IMR-90 (cell line): Measurements from ENCODE around the gene SRC. TPM values are rescaled to one million over a fixed set of nuclear protein-coding genes. Genes with fewer than 3 reads are reported as not detected.

ENCODE experiments used
- ATAC-seq: fragments of 200-7000 bp; cut with Tn5 transposase; 2 replicates; pipeline ENCODE4 v1.9.1; 2020; ENCODE audit warnings: low read depth, mild to moderate bottlenecking, moderate library complexity
- BruUV-seq: library from RNA; stranded (reverse); fragments of 400-500 nt; replicated peaks from 2 replicates; lab custom pipeline; 2021; lab: Mats Ljungman, UMichigan
- CTCF ChIA-PET: fragments of 300-600 bp; formaldehyde crosslinking; extraction: SDS; loops from one replicate; lab custom pipeline; 2021; ENCODE audit warnings: antibody characterized with exemption; lab: Yijun Ruan, JAX
- POLR2A ChIA-PET: fragments of 300-600 bp; sonication (Branson Sonifier 250); formaldehyde crosslinking; loops from one replicate; lab custom pipeline; 2022; ENCODE audit warnings: antibody characterized with exemption; ENCODE audit not compliant: unreplicated experiment; lab: Charles Lee
- DNase-seq: peaks from one replicate; pipeline ENCODE4 v3.0.0; 2013
- H2AFZ ChIP-seq: replicated peaks from 2 replicates; pipeline ENCODE3; 2013; ENCODE audit warnings: low read length, mild to moderate bottlenecking; ENCODE audit not compliant: poor library complexity
- H2AK5ac ChIP-seq: 2 replicates; pipeline ENCODE4 v1.6.1; 2013; ENCODE audit warnings: low read depth, low read length, inconsistent platforms
- H2AK9ac ChIP-seq: replicated peaks from 2 replicates; pipeline ENCODE3; 2013; ENCODE audit warnings: mild to moderate bottlenecking, low read depth, low read length, moderate library complexity; ENCODE audit not compliant: poor library complexity
- H2BK120ac ChIP-seq: 2 replicates; pipeline ENCODE4 v1.6.1; 2013; ENCODE audit warnings: low read depth, low read length, inconsistent platforms
- H2BK15ac ChIP-seq: 3 replicates; pipeline ENCODE4 v1.6.1; 2013; ENCODE audit warnings: low read depth, low read length, inconsistent platforms
- H2BK20ac ChIP-seq: 2 replicates; pipeline ENCODE4 v1.6.1; 2013; ENCODE audit warnings: low read depth, mild to moderate bottlenecking, inconsistent platforms, low read length, moderate library complexity
- H2BK5ac ChIP-seq: 2 replicates; pipeline ENCODE4 v1.6.1; 2013; ENCODE audit warnings: mild to moderate bottlenecking, low read depth, low read length, inconsistent platforms; ENCODE audit not compliant: poor library complexity, severe bottlenecking
- H3K14ac ChIP-seq: replicated peaks from 2 replicates; pipeline ENCODE4 v1.6.1; 2013; ENCODE audit warnings: low read depth, low read length, inconsistent platforms
- H3K18ac ChIP-seq: 2 replicates; pipeline ENCODE4 v1.6.1; 2013; ENCODE audit warnings: low read depth, low read length, control low read depth
- H3K23ac ChIP-seq: 2 replicates; pipeline ENCODE4 v1.6.1; 2013; ENCODE audit warnings: low read depth, low read length, inconsistent platforms
- H3K27ac ChIP-seq: 2 replicates; pipeline ENCODE4 v1.5.1; 2013; ENCODE audit warnings: mild to moderate bottlenecking, control low read depth, low read length; ENCODE audit not compliant: insufficient read depth
- H3K27me3 ChIP-seq: 2 replicates; pipeline ENCODE4 v1.6.1; 2013; ENCODE audit warnings: low read length; ENCODE audit not compliant: control insufficient read depth, insufficient read depth
- H3K36me3 ChIP-seq: 2 replicates; pipeline ENCODE4 v1.6.1; 2013; ENCODE audit warnings: low read length, mixed read lengths; ENCODE audit not compliant: control insufficient read depth, insufficient read depth
- H3K4ac ChIP-seq: 2 replicates; pipeline ENCODE4 v1.6.1; 2013; ENCODE audit warnings: low read depth, low read length, inconsistent platforms
- H3K4me1 ChIP-seq: 2 replicates; pipeline ENCODE4 v1.6.1; 2013; ENCODE audit warnings: low read length, mixed read lengths; ENCODE audit not compliant: control insufficient read depth, insufficient read depth
- H3K4me2 ChIP-seq: 2 replicates; pipeline ENCODE4 v1.6.1; 2013; ENCODE audit warnings: low read depth, mild to moderate bottlenecking, control low read depth, low read length, moderate library complexity
- H3K4me3 ChIP-seq: 2 replicates; pipeline ENCODE4 v1.5.1; 2013; ENCODE audit warnings: low read depth, mild to moderate bottlenecking, control low read depth, low read length, moderate library complexity; ENCODE audit not compliant: insufficient read depth
- H3K56ac ChIP-seq: 2 replicates; pipeline ENCODE4 v1.6.1; 2013; ENCODE audit warnings: low read length, inconsistent platforms; ENCODE audit not compliant: insufficient read depth; ENCODE audit errors: extremely low read depth
- H3K79me1 ChIP-seq, 2 experiments: 2 replicates each; pipeline ENCODE4 v1.6.1; 2013; ENCODE audit warnings: low read length in 2 of 2, inconsistent platforms in 1 of 2, low read depth in 1 of 2
- H3K9ac ChIP-seq: 2 replicates; pipeline ENCODE4 v1.6.1; 2013; ENCODE audit warnings: low read depth, low read length, control low read depth
- H3K9me1 ChIP-seq: 2 replicates; pipeline ENCODE4 v1.6.1; 2013; ENCODE audit warnings: low read length, inconsistent platforms; ENCODE audit not compliant: insufficient read depth
- H3K9me3 ChIP-seq: 2 replicates; pipeline ENCODE4 v1.6.1; 2013; ENCODE audit warnings: low read length; ENCODE audit not compliant: control insufficient read depth, insufficient read depth
- H4K20me1 ChIP-seq: 2 replicates; pipeline ENCODE4 v1.6.1; 2013; ENCODE audit warnings: low read length, inconsistent platforms; ENCODE audit not compliant: insufficient read depth
- H4K5ac ChIP-seq: 2 replicates; pipeline ENCODE4 v1.6.1; 2013; ENCODE audit warnings: mild to moderate bottlenecking, low read depth, low read length, control low read depth
- H4K8ac ChIP-seq, 2 experiments: 2 replicates each; pipeline ENCODE4 v1.6.1; 2013; ENCODE audit warnings: low read depth in 2 of 2, low read length in 2 of 2, control low read depth in 1 of 2, inconsistent platforms in 1 of 2
- H4K91ac ChIP-seq: 2 replicates; pipeline ENCODE4 v1.6.1; 2013; ENCODE audit warnings: low read depth, low read length, inconsistent platforms; ENCODE audit not compliant: insufficient read depth
- BHLHE40 ChIP-seq: fragments of 150-350 bp; IDR thresholded peaks from 2 replicates; pipeline ENCODE4 v1.6.1; 2016; ENCODE audit warnings: mild to moderate bottlenecking, low read depth, low read length
- CEBPB ChIP-seq: IDR thresholded peaks from 2 replicates; pipeline ENCODE4 v1.6.1; 2012; ENCODE audit warnings: low read depth, low read length, improper control_type of control experiment
- CHD1 ChIP-seq: IDR thresholded peaks from 2 replicates; pipeline ENCODE4 v1.6.1; 2012; ENCODE audit warnings: low read depth, low read length, improper control_type of control experiment
- CTCF ChIP-seq: conservative IDR thresholded peaks from 2 replicates; pipeline ENCODE4 v1.5.1; 2012; ENCODE audit warnings: mild to moderate bottlenecking, low read depth, low read length, improper control_type of control experiment
- ELK1 ChIP-seq: fragments of 150-350 bp; IDR thresholded peaks from 2 replicates; pipeline ENCODE4 v1.6.1; 2016; ENCODE audit warnings: low read depth, mild to moderate bottlenecking, low read length, moderate library complexity, borderline replicate concordance
- FOS ChIP-seq: fragments of 150-350 bp; IDR thresholded peaks from 2 replicates; pipeline ENCODE4 v1.6.1; 2016; ENCODE audit warnings: low read depth, low read length
- MAFK ChIP-seq: IDR thresholded peaks from 2 replicates; pipeline ENCODE4 v1.6.1; 2012; ENCODE audit warnings: low read depth, low read length, improper control_type of control experiment
- MAZ ChIP-seq: IDR thresholded peaks from 2 replicates; pipeline ENCODE4 v1.6.1; 2012; ENCODE audit warnings: low read depth, mild to moderate bottlenecking, low read length, improper control_type of control experiment, moderate library complexity, borderline replicate concordance
- MXI1 ChIP-seq: IDR thresholded peaks from 2 replicates; pipeline ENCODE4 v1.6.1; 2012; ENCODE audit warnings: low read depth, mild to moderate bottlenecking, low read length, moderate library complexity, borderline replicate concordance
- NFE2L2 ChIP-seq: fragments of 150-350 bp; IDR thresholded peaks from 2 replicates; pipeline ENCODE4 v1.6.1; 2016; ENCODE audit warnings: low read depth, mild to moderate bottlenecking, low read length
- POLR2A ChIP-seq: IDR thresholded peaks from 2 replicates; pipeline ENCODE4 v1.6.1; 2012; ENCODE audit warnings: mild to moderate bottlenecking, low read depth, low read length
- RAD21 ChIP-seq: IDR thresholded peaks from 2 replicates; pipeline ENCODE4 v1.6.1; 2012; ENCODE audit warnings: low read length, improper control_type of control experiment
- RCOR1 ChIP-seq: IDR thresholded peaks from 2 replicates; pipeline ENCODE4 v1.6.1; 2012; ENCODE audit warnings: mild to moderate bottlenecking, low read length, improper control_type of control experiment; ENCODE audit not compliant: insufficient replicate concordance
- RFX5 ChIP-seq: IDR thresholded peaks from 2 replicates; pipeline ENCODE4 v1.8.0; 2012; ENCODE audit warnings: low read depth, mild to moderate bottlenecking, low read length, moderate library complexity
- SMC3 ChIP-seq: fragments of 150-350 bp; IDR thresholded peaks from 2 replicates; pipeline ENCODE4 v1.6.1; 2016; ENCODE audit warnings: low read depth, mild to moderate bottlenecking, antibody characterized with exemption, low read length, moderate library complexity
- USF2 ChIP-seq: fragments of 150-350 bp; IDR thresholded peaks from 2 replicates; pipeline ENCODE4 v1.6.1; 2017; ENCODE audit warnings: mild to moderate bottlenecking, antibody characterized with exemption, low read length, low read depth
- WGBS, 2 experiments: methylation state at CpG; one replicate each; pipeline versions ENCODE4 v1.1.5 to v1.1.7; 2013; ENCODE audit warnings: missing lambda C conversion rate in 2 of 2; ENCODE audit not compliant: insufficient read length in 1 of 2; ENCODE audit errors: extremely low coverage in 2 of 2; 5-methylcytosine and 5-hydroxymethylcytosine counted together
- dilution Hi-C: fragments of 300-500 bp; cut with HindIII; formaldehyde crosslinking; loops from one replicate; pipeline ENCODE4 v1.14.3; 2018; ENCODE audit warnings: low sequenced_read_pairs; ENCODE audit not compliant: unreplicated experiment
- in situ Hi-C: fragments of 300-500 bp; cut with MboI; formaldehyde crosslinking; loops from 3 replicates; pipeline ENCODE4 v1.14.3; 2019; ENCODE audit warnings: low sequenced_read_pairs, inconsistent platforms, mixed read lengths
- intact Hi-C: fragments of 100-400 bp; cut with micrococcal nuclease; formaldehyde crosslinking; loops from 2 replicates; pipeline ENCODE4 v1.10.0; 2022
- polyA plus RNA-seq, 3 experiments: library from polyadenylated mRNA; depleted of rRNA; stranded (reverse); fragments of >200 nt; gene quantifications; 2 replicates each; pipeline ENCODE4 v1.2.3, GENCODE V29; 2012; ENCODE audit warnings: low replicate concordance in 1 of 3
- total RNA-seq: library from RNA; depleted of rRNA; stranded (reverse); fragments of >200 nt; gene quantifications from 2 replicates; pipeline ENCODE4 v1.2.3, GENCODE V29; 2012

SRC gene
- total and polyA plus RNA-seq, 2 of the 4 experiments (the other 2 are of a cell fraction), result 7.0 to 24.2 TPM

- peak overlapping the region; percentile 16 for H2AK9ac ChIP-seq
- intact Hi-C loops, result loop anchor here (5.0 kb wide), 1 partner anchor 120 kb away; the partner anchor contains the start of gene BLCAP
- no peak overlapping the region for H3K14ac ChIP-seq
- no peak overlapping the region for H3K18ac ChIP-seq
- H3K4ac ChIP-seq, result no peak overlapping the region
- no peak overlapping the region for H2AK5ac ChIP-seq
- no peak overlapping the region for H3K9ac ChIP-seq
- H3K27me3 ChIP-seq, result peaks cover 19% of the 10 kb centered on the region
- TF ChIP-seq USF2, result no peak
- TF ChIP-seq RFX5, result no peak
- no peak for TF ChIP-seq RAD21
- no peak for TF ChIP-seq POLR2A
- TF ChIP-seq MXI1, result no peak
- TF ChIP-seq CEBPB, result no peak
- no peak for TF ChIP-seq CTCF
- no peak for TF ChIP-seq MAZ
- TF ChIP-seq CHD1, result no peak
- no peak for TF ChIP-seq NFE2L2
- no peak for TF ChIP-seq BHLHE40
- no peak for TF ChIP-seq ELK1
- TF ChIP-seq MAFK, result no peak
- TF ChIP-seq RCOR1, result no peak
- TF ChIP-seq SMC3, result no peak
- TF ChIP-seq FOS, result no peak
- H2AFZ ChIP-seq, result no peak overlapping the region
- H3K4me2 ChIP-seq, result peak overlapping the region; percentile 80
- H3K4me3 ChIP-seq, result no peak overlapping the region
- H3K9me3 ChIP-seq, result no peaks in the 10 kb centered on the region
- no peak overlapping the region for H3K56ac ChIP-seq
- H3K9me1 ChIP-seq, result peaks cover 12% of the 10 kb centered on the region
- peaks cover 15% of the 10 kb centered on the region for H3K36me3 ChIP-seq
- in situ Hi-C loops, result loop anchor here (5.0 kb wide), 1 partner anchor 105 kb away; no protein-coding TSS in a partner anchor
- WGBS, 2 experiments, result no CpG with 5 or more reads among the region's 7 CpGs
- no peak overlapping the region for H2BK120ac ChIP-seq
- peak; percentile 16; the same call in 1 of the 2 replicates for ATAC-seq
- H4K91ac ChIP-seq, result no peak overlapping the region
- peaks cover 2% of the 10 kb centered on the region; the same call in 1 of the 2 replicates for H3K4me1 ChIP-seq
- H4K5ac ChIP-seq, result no peak overlapping the region
- no peak for DNase-seq
- BruUV-seq, result no TSS peak
- no peak overlapping the region for H2BK5ac ChIP-seq
- no peaks in the 10 kb centered on the region for H3K79me1 ChIP-seq
- no peak overlapping the region for H2BK20ac ChIP-seq
- H4K8ac ChIP-seq, result 0 out of 4 replicates have a peak overlapping the region, but pooled peaks of 1 of the 2 experiments have one; percentile 86
- ChIA-PET POLR2A (no interaction called here), CTCF (interaction anchor here (0.6 to 1.0 kb wide), 2 partner anchors 94 to 137 kb away, joined by 3 to 4 read pairs; no protein-coding TSS in a partner anchor)
- no peak overlapping the region for H3K27ac ChIP-seq
- no peak overlapping the region for H2BK15ac ChIP-seq
- peaks cover 4% of the 10 kb centered on the region; the same call in 1 of the 2 replicates for H4K20me1 ChIP-seq
- no peak overlapping the region for H3K23ac ChIP-seq
- dilution Hi-C loops, result no loop called here
Observed at GRCh38 chr20:37407019-37407566, 61.2 kb downstream of the SRC start.
